GM21423 (cell line): ENCODE data around the gene NDUFS8.

ENCODE experiments used
- ATAC-seq: cut with Tn5 transposase; IDR thresholded peaks from one replicate; pipeline ENCODE4 v1.9.1; 2021; ENCODE audit warnings: mild to moderate bottlenecking, moderate library complexity; ENCODE audit not compliant: unreplicated experiment

NDUFS8 gene

DNA sequence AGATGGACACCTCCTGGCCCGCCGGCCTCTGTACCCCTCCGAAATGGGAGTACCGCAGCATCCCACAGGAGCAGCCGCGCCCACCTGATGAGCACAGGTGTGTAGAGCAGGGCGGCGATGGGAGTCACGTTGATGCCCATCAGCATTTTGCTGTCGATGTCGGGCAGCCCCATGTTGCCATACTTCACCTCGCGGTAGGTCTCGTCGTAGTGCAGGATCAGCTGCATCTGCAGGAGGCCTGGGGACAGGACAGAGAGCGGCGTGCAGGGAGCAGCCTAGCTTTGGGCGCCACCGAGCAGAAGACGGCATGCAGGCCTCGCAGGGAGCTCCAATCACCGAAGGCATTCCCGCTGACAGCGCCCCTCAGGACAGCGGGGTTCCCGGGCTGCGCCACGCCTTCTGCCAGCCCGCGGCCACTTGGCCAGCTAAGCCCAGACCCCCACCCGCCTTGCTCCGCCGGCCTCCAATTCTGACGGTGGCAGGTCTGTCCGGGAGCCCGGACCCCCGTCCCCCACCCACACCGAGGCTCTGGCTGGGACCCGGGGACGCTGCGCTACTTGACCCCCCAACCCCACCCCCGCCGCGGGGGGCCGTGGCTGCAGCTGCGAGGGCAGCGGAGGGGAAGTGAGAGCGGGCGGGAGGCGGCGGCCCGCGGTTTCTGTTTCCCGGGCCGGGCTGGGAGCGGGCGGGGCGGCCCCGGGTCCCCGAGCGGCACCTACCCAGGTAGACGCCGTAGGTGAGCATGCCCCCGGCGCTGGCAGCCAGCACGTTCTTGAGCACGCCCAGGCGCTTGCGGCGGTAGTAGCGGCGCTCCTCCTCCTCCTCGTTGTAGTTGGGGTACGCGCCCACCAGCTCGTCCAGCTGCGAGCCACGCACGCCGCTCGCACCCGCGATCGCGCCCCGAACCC, 27.3 kb upstream of the NDUFS8 start:
- ATAC-seq = peak; percentile 40

GRCh38 chr11:68003846-68004550, 26.5 kb upstream of the NDUFS8 start, which contains the start of gene UNC93B1:
TSS of gene UNC93B1 (minus strand) at chr11:68004097. CDS start at chr11:68004043, 54 bp downstream.
- ATAC-seq = peak; percentile 55

DNA sequence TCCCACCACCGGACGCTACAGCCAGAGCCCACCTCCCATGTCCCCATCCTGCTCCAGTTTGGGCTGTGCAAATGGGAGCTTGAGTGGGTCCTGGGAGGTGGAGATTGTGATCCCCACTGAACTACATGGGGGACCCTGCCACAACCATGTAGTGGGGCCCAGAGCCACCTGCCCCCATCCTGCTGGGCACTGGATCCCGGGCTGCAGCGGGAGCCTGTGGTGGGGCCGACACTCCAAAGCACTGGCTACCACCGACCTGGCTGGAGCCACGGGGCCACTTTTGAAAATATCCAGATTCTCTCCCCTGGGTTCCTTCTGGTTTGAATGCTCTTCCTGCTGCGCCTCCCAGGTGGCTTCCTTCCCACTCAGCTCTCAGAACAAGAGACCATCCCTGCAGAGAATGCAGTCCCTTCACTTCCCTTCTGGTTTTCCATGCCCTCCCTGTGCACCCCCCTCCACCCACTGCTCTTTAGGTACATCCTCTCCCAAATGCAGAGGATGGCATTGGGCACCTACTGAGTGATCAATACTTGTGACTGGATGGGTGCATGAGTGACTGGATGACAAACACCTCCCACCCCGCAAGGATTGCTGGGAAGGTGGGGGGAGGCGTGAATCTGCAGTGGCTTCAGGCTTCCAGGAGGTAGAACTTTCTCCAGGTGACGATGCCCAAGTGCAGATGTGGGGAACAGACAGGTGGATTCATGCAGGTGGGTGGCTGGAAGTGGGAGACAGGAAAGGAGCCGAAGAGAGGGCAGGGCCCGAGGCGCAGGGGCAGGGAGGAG, 25.7 kb upstream of the NDUFS8 start:
- ATAC-seq = no peak

GRCh38 chr11:68006606-68007166, 23.8 kb upstream of the NDUFS8 start:
- no peak for ATAC-seq

DNA sequence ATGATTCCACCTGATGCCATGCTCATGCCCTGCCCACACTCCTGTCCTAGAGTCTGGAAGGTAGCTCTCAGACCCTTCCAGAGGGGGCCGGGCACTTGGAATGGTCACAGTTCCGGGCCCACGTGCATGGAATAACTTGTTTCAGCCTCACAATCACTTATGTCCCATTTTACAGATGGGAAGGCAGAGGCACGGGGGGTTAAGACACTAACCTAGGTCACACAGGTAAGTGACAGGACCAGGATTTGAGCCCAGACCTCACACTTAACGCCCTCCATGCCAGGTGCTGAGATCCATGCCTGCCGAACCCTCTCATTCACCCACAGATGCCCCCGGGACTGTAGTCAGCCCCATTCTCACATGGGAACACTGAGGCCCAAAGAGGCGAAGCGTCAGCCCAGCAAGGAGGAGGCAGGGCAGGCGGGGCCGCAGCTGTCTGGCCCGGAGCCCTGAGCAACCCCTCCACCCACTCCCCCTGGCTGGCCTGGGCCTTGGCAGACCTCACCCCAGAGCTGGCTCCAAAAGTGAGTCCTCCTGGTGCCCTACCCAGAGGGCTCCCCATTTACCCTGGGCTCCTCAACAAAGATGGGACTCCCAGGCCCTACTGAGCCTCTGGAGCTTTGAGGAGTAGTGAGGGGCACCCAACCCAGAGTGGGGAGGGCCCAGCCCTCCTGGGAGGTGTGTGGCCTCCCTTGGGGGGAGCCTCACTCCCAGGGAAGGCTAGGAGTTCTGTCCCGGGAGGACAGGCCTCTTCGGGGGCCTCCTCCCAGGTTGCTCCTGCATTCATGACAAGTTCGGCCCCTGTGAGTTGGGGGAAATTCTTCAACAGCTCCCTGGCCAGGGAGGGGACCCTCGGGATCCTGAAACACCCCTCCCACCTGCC, 22.7 kb upstream of the NDUFS8 start:
- ATAC-seq = no peak

GRCh38 chr11:68008381-68009337, 21.8 kb upstream of the NDUFS8 start:
- no peak for ATAC-seq

- ATAC-seq = no peak
Observed at GRCh38 chr11:68009391-68010089, 20.9 kb upstream of the NDUFS8 start.

GRCh38 chr11:68010090-68011041, 20.1 kb upstream of the NDUFS8 start, which contains the start of gene ALDH3B1:
TSS of gene ALDH3B1 (plus strand) at chr11:68010327. CDS start at chr11:68015298, 4,971 bp downstream.
- ATAC-seq = no peak

- no peak for ATAC-seq
Observed at GRCh38 chr11:68011051-68011943, 19.2 kb upstream of the NDUFS8 start.

DNA sequence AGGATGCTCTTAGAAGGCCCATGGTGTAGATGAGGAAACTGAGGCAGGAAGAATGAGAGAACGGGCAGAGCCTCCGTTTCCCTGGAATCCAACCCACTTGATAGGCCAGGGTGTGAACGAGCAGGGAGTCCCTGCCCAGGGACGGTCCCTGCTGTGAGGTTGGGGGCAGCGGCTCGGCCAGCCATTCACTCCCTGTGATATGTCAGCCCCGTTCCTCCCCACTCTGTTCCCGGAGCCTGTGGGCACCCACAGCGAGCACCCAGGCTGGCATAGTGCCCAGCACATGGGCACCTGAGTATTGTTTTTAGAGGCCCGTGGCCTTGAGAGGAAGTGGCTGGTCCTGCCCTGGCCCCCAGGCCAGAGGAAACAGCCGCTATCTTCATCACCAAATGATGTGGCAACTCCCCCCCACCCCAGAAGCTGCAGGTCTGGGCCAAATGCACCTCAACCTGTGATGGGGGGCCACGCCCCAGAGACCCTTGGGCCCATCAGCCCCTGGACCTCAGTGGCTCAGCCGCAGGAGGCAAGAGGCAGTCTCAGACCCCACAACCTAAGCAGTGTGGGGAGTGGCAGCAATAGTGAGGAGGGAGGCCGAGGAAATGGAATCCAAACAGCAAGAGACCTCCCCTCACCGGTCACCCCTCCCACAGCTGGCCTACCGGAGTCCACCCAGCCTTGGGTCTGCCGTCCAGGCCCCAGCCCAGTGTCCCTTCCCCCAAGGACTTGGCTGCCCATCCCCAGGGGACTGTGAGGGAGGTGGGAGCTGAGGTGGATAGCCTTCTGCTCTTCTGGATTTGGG, 18.2 kb upstream of the NDUFS8 start:
- no peak for ATAC-seq

DNA sequence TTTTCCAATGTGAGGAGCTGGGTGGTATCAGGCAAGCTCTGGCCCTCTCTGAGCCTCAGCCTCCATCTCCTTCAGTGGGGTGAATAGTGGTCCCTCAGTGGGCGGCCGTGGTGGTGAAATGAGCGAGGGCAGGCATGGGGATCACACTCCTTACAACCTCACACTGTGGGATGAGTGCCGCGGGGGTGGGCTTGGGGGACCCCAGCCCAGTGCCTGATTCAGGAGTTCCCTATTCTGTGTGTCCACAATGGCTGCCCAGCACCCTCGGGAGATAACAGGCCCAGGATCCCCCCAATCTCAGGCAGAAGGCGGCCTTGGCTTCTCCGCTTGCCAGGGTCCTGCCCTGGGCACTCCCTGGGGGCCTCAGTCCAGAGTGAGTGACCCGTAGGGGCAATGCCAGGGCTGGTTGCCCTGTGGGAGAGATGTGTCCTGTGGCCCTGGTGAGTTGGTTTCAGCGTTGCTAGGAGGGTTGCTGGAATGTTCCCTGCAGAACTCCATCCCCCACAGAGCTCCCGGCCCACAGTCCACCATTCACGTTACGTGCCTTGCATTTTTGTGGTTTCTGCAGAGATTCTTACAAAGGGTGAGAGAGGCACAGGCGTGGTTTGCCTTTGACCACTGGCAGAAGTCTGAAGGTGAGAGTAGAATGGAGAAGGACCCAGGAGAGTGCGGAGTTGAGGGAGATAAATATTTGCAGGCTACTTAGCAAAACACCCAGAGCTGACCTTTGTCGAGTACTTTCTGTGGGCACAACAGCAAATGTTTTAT, 17.5 kb upstream of the NDUFS8 start:
- ATAC-seq = no peak

- no peak for ATAC-seq
Observed at GRCh38 chr11:68013611-68014156, 16.8 kb upstream of the NDUFS8 start.

- ATAC-seq = no peak
Observed at GRCh38 chr11:68014157-68014946, 16.1 kb upstream of the NDUFS8 start.
